Neural crest cell (in vitro differentiated cells): ENCODE measurements around the gene CREG1. TPM values are rescaled to one million over a fixed set of nuclear protein-coding genes. Genes with fewer than 3 reads are reported as not detected.

Experiments used
- DNase-seq: peaks from one replicate; pipeline ENCODE4 v3.0.0; 2021; ENCODE audit warnings: low read depth, mixed read lengths, low spot score
- H3K27ac Mint-ChIP-seq: one replicate; pipeline ENCODE4 v1.8.0; 2021; ENCODE audit warnings: mild to moderate bottlenecking, mixed read lengths; ENCODE audit not compliant: unreplicated experiment
- H3K27me3 Mint-ChIP-seq: 2 replicates; pipeline ENCODE4 v1.8.0; 2021; ENCODE audit warnings: low read depth, mild to moderate bottlenecking, mixed read lengths
- H3K36me3 Mint-ChIP-seq: 2 replicates; pipeline ENCODE4 v1.8.0; 2021; ENCODE audit warnings: low read depth, mild to moderate bottlenecking, mixed read lengths
- H3K4me1 Mint-ChIP-seq: 2 replicates; pipeline ENCODE4 v1.8.0; 2021; ENCODE audit warnings: mixed read lengths
- H3K4me3 Mint-ChIP-seq: one replicate; pipeline ENCODE4 v1.8.0; 2021; ENCODE audit warnings: mild to moderate bottlenecking, mixed read lengths
- H3K9me3 Mint-ChIP-seq: 2 replicates; pipeline ENCODE4 v1.8.0; 2021; ENCODE audit warnings: mixed read lengths
- total RNA-seq: library from RNA; stranded (reverse); gene quantifications from 2 replicates; pipeline ENCODE4 v1.2.1, GENCODE V29; 2021
- TF ChIP-seq, protein P1 (sequence below): fragments of 200-600 bp; sonication (generic); conservative IDR thresholded peaks from 2 replicates; pipeline ENCODE4 v1.5.0; 2021; ENCODE audit warnings: antibody characterized with exemption, mild to moderate bottlenecking

Gene CREG1
- total RNA-seq, 1 donor from 2014 or later: 24.1 TPM

DNA sequence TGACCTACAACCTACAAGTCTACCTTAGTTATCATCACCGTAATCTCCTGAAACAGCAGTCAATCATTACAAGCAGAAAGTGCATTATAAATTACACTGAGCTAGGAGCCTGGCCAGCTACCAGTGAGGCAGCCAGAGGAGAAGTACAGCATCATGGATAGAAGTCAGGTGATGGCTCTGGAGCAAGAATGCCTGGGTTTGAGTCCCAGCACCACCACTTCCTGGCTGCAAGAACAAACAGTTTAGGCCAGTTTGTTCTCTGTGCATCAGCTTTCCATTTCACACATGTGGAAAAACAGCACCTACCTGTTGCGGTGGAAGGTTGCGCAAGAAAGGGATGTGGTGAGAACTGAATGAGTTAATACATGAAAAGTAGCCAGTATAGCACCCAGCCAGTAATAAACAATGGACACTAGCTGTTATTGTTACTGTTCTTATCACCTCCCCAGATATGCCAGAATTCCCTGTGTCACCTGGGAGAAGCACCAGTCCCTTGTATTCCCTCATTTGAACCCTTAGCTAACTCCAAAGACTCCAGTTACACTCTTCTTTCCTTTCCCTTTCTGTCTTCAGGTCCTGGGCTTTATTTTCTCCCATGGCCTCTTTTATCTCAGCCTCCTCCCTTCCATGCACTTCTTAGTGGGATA, 9.0 kb downstream of the CREG1 start:
- Mint-ChIP-seq H3K4me1 (peaks cover 5% of the 10 kb centered on the region), H3K27ac (no peak overlapping the region), H3K4me3 (no peak overlapping the region), H3K27me3 (no peaks in the 10 kb centered on the region), H3K36me3 (peaks cover 4% of the 10 kb centered on the region), H3K9me3 (no peaks in the 10 kb centered on the region)
- TF ChIP-seq, protein P1, sequence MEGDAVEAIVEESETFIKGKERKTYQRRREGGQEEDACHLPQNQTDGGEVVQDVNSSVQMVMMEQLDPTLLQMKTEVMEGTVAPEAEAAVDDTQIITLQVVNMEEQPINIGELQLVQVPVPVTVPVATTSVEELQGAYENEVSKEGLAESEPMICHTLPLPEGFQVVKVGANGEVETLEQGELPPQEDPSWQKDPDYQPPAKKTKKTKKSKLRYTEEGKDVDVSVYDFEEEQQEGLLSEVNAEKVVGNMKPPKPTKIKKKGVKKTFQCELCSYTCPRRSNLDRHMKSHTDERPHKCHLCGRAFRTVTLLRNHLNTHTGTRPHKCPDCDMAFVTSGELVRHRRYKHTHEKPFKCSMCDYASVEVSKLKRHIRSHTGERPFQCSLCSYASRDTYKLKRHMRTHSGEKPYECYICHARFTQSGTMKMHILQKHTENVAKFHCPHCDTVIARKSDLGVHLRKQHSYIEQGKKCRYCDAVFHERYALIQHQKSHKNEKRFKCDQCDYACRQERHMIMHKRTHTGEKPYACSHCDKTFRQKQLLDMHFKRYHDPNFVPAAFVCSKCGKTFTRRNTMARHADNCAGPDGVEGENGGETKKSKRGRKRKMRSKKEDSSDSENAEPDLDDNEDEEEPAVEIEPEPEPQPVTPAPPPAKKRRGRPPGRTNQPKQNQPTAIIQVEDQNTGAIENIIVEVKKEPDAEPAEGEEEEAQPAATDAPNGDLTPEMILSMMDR: no peak
- DNase-seq: no peak

DNA sequence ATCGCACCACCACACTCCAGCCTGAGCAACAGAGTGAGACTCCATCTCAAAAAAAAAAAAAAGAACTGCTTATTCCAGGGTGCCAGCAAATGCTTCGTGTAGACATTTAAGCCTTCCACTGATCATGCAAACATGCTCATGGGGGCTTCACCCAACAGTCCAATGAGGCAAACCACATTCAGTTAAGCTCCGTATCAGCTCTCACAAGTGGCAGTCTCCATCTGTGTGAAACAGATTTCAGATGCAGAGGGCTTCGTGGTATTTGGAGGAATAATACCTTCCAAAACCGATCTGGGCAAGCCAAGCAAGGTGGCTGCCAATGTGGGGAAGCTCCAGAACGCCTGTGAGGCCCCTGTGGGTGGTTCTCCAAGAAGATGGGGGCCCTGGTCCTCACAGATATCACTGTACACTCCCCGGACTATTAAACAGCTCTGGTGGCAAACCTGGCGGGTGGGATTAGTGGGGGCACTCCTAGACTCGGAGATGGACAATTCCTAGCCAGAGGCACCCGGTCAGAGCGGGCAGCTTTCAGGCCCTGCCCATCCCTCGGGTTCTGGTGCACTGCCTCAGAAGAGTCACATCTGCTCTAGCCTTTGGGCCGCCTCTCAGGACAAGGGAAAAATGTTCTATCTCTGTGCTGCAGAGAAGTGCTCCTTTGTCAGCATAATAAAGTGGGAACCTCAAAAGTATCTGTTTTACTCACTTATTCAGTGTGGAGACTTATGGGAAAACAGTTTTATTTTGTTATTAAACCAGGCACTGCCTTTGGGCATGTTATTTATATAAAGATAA, 10.2 kb downstream of the CREG1 start:
- peak overlapping the region; percentile 12 for H3K27ac Mint-ChIP-seq
- peaks cover 4% of the 10 kb centered on the region for H3K36me3 Mint-ChIP-seq
- TF ChIP-seq, protein P1: no peak

GRCh38 chr1:167542109-167543032, 11.2 kb downstream of the CREG1 start:
- peaks cover 9% of the 10 kb centered on the region for H3K4me1 Mint-ChIP-seq
- peaks cover 4% of the 10 kb centered on the region for H3K36me3 Mint-ChIP-seq
- H3K27me3 Mint-ChIP-seq: no peaks in the 10 kb centered on the region
- no peak overlapping the region for H3K27ac Mint-ChIP-seq
- no peak overlapping the region for H3K4me3 Mint-ChIP-seq
- no peaks in the 10 kb centered on the region for H3K9me3 Mint-ChIP-seq
- no peak for DNase-seq
- TF ChIP-seq, protein P1: no peak

More for the DNA sequence above, 10.2 kb downstream of the CREG1 start:
- Mint-ChIP-seq H3K27me3 (no peaks in the 10 kb centered on the region), H3K4me3 (no peak overlapping the region), H3K9me3 (no peaks in the 10 kb centered on the region), H3K4me1 (peaks cover 9% of the 10 kb centered on the region)
- DNase-seq: no peak

DNA sequence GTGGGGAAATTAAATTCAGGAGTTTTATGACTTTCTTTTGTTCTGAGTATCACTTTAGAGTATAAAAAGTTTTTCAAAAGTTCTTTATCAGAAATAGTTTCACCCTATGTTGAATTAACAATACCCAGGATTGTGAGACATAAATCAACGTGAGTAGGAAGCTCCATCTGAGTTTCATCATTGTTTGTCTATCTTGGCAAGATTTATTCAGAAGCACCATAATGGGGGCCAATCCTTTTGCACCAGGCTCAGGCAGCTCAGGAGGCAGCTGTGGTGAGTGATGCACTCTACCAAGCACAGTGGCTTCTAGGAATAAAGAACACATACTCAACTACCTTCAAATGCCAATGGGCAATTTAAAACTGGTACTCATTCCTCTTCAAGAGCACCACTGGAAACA, 12.0 kb downstream of the CREG1 start:
- no peaks in the 10 kb centered on the region for H3K36me3 Mint-ChIP-seq
- peaks cover 9% of the 10 kb centered on the region for H3K4me1 Mint-ChIP-seq
- H3K27me3 Mint-ChIP-seq: no peaks in the 10 kb centered on the region
- H3K27ac Mint-ChIP-seq: no peak overlapping the region
- no peak for DNase-seq
- TF ChIP-seq, protein P1: no peak
- H3K9me3 Mint-ChIP-seq: no peaks in the 10 kb centered on the region
- no peak overlapping the region for H3K4me3 Mint-ChIP-seq

- no peaks in the 10 kb centered on the region for H3K36me3 Mint-ChIP-seq
- H3K4me3 Mint-ChIP-seq: no peak overlapping the region
- H3K4me1 Mint-ChIP-seq: peaks cover 9% of the 10 kb centered on the region
- no peak overlapping the region for H3K27ac Mint-ChIP-seq
- no peaks in the 10 kb centered on the region for H3K9me3 Mint-ChIP-seq
- no peaks in the 10 kb centered on the region for H3K27me3 Mint-ChIP-seq
- no peak for DNase-seq
- TF ChIP-seq, protein P1: no peak
Observed at GRCh38 chr1:167541003-167541402, 12.6 kb downstream of the CREG1 start.
